ENCODE results near the gene FHAD1. TPM values are rescaled to one million over a fixed set of nuclear protein-coding genes. Genes with fewer than 3 reads are reported as not detected.

Gene FHAD1
- total RNA-seq, 6 experiments from 2014 or later = 0.06 to 0.53 (median 0.12) TPM; not detected in 3

GRCh38 chr1:15212216-15212953, 34.6 kb upstream of the FHAD1 start:
- H3K4me1 ChIP-seq = no peaks in the 10 kb centered on the region
- H3K27me3 ChIP-seq = peaks cover 0 to 22% of the 10 kb centered on the region in 2 donors
- 57% methylated on average over 10 of the region's 17 CpGs for WGBS (ENCODE audit: insufficient coverage, low coverage, low lambda C conversion rate, missing lambda C conversion rate)
- H3K27ac ChIP-seq = peak overlapping the region in 1 of 3 donors; percentile 17
- no peak for TF ChIP-seq CTCF (IDR thresholded peaks at IDR 0.05)
- TF ChIP-seq POLR2A (IDR thresholded peaks at IDR 0.05) = no peak
- H3K9me3 ChIP-seq = no peaks in the 10 kb centered on the region
- no peak overlapping the region for H3K4me3 ChIP-seq
- ATAC-seq (no peak), DNase-seq (no peak)
- no peaks in the 10 kb centered on the region for H3K36me3 ChIP-seq
- intact Hi-C loops (cut with DNase I) = no loop called here

GRCh38 chr1:15212954-15213291, 34.1 kb upstream of the FHAD1 start:
- 64% methylated on average over 1 of the region's 3 CpGs for WGBS (ENCODE audit: insufficient coverage, low coverage, low lambda C conversion rate, missing lambda C conversion rate)
- no peak for ATAC-seq
- no peak overlapping the region for H3K4me3 ChIP-seq
- no peaks in the 10 kb centered on the region for H3K4me1 ChIP-seq
- H3K27me3 ChIP-seq = peaks cover 0 to 22% of the 10 kb centered on the region in 2 donors
- no peak for DNase-seq
- intact Hi-C loops (cut with DNase I) = no loop called here
- no peaks in the 10 kb centered on the region for H3K9me3 ChIP-seq
- no peak for TF ChIP-seq POLR2A (IDR thresholded peaks at IDR 0.05)
- TF ChIP-seq CTCF (IDR thresholded peaks at IDR 0.05) = no peak
- peak overlapping the region in 1 of 3 donors; percentile 17 for H3K27ac ChIP-seq
- no peaks in the 10 kb centered on the region for H3K36me3 ChIP-seq

GRCh38 chr1:15213341-15213821, 33.6 kb upstream of the FHAD1 start:
- Histone ChIP-seq H3K4me3 (no peak overlapping the region), H3K27ac (peak overlapping the region in 1 of 3 donors; percentile 17), H3K4me1 (peaks cover 0 to 3% (median 0%) of the 10 kb centered on the region in 4 donors), H3K27me3 (peaks cover 0 to 26% of the 10 kb centered on the region in 2 donors), H3K36me3 (no peaks in the 10 kb centered on the region), H3K9me3 (no peaks in the 10 kb centered on the region)
- DNase-seq (no peak), ATAC-seq (peak in 3 of 4 donors; percentile 26 to 55 (median 31))
- no peak for TF ChIP-seq POLR2A (IDR thresholded peaks at IDR 0.05)
- no peak for TF ChIP-seq CTCF (IDR thresholded peaks at IDR 0.05)
- 67% methylated on average over 7 of the region's 7 CpGs for WGBS (ENCODE audit: insufficient coverage, low coverage, low lambda C conversion rate, missing lambda C conversion rate)
- intact Hi-C loops (cut with DNase I) = no loop called here

GRCh38 chr1:15214527-15214926, 32.5 kb upstream of the FHAD1 start:
- peak in 1 of 3 donors; percentile 50 for DNase-seq
- Histone ChIP-seq H3K27me3 (peaks cover 0 to 24% of the 10 kb centered on the region in 2 donors), H3K4me3 (no peak overlapping the region), H3K36me3 (no peaks in the 10 kb centered on the region), H3K9me3 (no peaks in the 10 kb centered on the region), H3K4me1 (peaks cover 0 to 3% (median 0%) of the 10 kb centered on the region in 4 donors), H3K27ac (peak overlapping the region in 1 of 3 donors; percentile 10)
- no peak for TF ChIP-seq CTCF (IDR thresholded peaks at IDR 0.05)
- no peak for TF ChIP-seq POLR2A (IDR thresholded peaks at IDR 0.05)
- WGBS (ENCODE audit: insufficient coverage, low coverage, low lambda C conversion rate, missing lambda C conversion rate) = 74% methylated on average over 16 of the region's 19 CpGs
- ATAC-seq = no peak
- intact Hi-C loops (cut with DNase I) = no loop called here

Data from right lobe of liver (tissue), 6 donors.